Measurements from ENCODE around the gene ATOH8.

ATOH8 gene

GRCh38 chr2:85718885-85719492, 34.8 kb upstream of the ATOH8 start:
- no peak for DNase-seq

GRCh38 chr2:85719609-85720240, 34.1 kb upstream of the ATOH8 start:
- DNase-seq = no peak

- no peak for DNase-seq
These were observed 33.3 kb upstream of the ATOH8 start for GRCh38 chr2:85720533-85720932.

DNA sequence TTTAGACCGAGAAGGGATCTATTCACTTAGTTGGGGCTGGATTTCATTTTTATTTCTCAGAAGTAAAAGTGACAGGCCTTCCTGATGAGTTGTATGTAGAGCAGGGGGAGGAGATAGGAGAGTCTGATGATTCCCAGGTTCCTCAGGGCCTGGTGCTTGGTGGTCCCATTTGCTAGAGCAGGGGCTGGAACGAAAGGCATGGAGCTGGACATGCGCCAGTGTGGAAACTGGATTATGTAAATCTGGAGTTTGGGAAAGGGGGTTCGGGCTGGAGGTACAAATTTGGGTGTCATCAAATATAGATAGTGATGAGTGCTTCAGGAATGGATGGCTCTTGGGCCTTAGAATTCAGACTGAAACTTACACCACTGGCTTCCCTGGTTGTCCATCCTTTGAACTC, 32.1 kb upstream of the ATOH8 start:
- no peak for DNase-seq

DNA sequence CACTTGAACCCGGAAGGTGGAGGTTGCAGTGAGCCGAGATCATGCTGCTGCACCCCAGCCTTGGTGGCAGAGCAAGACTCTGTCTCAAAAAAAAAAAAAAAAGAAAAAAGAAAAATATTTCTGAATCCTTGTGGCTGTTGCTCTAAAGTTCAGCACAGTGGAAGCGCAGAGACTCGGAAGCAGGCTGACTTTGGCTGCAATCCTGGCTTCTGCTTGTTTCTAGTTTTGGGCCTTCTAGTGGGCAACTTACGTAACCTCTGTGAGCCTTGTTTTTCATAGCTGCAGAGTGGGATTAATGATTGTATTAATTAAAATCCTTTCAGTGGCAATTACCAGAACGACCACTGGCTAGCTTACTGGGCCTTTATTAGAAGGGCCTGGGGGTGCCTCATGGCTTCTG, 31.3 kb upstream of the ATOH8 start:
- DNase-seq = no peak

- peak in 1 of 2 donors; percentile 39 for DNase-seq
These were observed 30.0 kb upstream of the ATOH8 start for GRCh38 chr2:85723707-85724360.

GRCh38 chr2:85724731-85725181, 29.0 kb upstream of the ATOH8 start:
- no peak for DNase-seq

DNA sequence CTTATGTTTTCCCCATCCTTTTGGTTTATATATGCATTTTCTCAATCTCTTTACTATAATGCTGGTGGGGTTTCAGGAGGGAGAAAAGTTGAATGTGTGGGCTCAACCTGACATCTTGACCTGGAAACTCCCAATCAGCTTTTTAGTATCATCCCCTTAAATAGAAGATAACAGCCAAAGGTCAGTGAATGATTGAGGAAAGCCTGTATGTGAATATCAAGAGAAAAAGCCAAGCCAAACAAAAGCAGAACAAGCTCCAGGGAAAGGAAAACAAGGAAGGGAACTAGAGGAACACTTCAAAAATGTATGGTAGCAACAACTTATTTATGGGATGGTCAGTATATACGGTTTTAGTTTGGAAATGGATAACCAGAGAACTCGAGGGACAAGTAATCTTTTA, 28.3 kb upstream of the ATOH8 start:
- no peak for DNase-seq

DNA sequence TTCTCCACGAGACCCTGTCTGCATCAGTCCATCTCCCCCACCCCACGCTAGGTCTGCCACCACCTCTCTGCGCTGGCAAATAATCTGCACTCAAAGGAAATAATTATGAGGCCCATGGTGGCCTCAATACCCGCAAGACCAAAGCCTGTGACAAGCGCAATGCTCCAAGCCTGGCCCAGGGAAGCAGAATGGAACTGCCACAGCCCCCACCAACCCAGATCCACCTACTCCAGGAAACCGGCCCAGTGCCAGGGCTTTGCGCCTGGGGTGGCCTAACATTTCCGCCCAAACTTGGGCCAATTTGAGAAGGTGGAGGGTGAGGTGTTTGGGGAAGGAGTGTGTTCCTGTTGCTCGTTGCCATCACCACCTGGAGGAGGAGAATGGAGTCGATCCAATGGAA, 26.0 kb upstream of the ATOH8 start:
- no peak for DNase-seq

DNA sequence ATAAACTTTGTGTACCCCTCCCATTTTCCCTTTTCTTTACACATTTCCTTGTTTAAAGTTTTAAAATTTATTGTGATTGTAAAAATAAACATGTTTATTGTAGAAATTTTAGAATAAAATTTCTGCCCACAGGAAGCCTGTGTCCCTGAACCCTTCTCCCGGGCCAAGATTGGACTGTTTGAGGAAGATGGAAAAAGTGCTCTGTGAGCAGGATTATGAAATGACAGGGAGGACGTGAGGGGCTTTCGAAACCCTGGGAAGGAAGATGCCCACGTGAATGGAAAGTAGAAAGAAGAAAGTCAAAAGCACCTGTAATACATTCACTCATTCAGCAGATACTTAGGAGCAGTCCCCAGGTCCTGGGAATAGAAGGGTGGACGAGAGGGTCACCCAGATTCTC, 25.4 kb upstream of the ATOH8 start:
- peak in 1 of 2 donors; percentile 43 for DNase-seq

GRCh38 chr2:85728883-85729824, 24.6 kb upstream of the ATOH8 start:
- peak; percentile 87 to 93 for DNase-seq

DNA sequence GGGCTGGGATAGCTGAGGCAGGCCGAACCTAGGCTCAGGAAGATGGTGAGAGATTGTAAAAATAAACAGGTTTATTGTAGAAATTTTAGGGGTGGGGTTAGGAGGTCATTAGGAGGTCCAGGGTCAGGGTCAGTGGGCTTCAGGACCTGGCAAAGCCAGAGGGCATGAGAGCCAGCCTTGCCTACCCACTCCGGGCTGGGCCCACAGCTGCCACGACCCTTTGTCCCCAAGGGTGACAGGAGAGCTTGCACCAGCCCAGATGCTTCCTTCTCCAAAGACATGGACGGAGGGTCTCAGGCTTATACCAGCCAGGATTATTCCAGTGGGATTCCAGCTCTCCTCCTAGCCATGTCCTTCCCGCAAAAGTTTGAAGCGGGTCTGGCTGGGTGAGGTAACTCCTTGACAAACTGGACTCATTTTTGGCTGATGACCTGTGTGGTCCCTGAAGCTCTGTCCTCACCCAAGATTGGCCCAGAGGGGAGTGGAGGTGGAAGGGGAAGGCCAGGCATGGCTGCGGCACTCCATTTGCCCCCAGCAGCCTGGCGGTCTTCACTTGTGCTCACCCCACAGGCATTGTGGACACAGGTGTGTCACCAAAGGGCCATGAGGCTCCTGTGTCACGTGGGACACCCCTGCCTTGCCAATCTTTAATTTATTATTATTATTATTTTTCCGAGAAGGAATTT, 23.8 kb upstream of the ATOH8 start:
- DNase-seq = no peak

DNA sequence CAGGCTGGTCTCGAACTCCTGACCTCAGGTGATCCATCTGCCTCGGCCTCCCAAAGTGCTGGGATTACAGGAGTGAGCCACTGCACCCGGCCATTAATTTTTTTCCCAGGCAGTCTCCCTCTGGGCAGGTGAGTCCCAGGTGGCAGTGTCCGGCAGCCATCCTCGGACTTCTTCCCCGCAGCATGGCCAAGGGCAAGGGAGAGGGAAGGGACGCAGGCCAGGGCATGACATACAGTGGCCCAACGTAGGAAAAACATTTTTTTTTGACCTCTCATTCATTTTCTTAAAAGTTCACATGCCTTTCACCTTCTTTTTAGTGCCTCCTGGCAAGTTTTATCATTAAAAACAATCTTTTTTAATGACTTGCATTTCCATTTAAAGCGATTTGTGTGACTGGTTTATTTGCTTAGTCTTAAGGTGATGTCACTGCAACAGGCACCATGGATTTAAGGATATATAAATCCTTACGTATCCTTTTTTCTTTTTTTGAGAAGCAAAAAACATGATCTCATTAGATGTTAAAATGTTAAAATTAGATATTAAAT, 23.0 kb upstream of the ATOH8 start:
- no peak for DNase-seq

- DNase-seq = peak in 1 of 2 donors; percentile 51
These were observed 22.2 kb upstream of the ATOH8 start for GRCh38 chr2:85731606-85732005.

DNA sequence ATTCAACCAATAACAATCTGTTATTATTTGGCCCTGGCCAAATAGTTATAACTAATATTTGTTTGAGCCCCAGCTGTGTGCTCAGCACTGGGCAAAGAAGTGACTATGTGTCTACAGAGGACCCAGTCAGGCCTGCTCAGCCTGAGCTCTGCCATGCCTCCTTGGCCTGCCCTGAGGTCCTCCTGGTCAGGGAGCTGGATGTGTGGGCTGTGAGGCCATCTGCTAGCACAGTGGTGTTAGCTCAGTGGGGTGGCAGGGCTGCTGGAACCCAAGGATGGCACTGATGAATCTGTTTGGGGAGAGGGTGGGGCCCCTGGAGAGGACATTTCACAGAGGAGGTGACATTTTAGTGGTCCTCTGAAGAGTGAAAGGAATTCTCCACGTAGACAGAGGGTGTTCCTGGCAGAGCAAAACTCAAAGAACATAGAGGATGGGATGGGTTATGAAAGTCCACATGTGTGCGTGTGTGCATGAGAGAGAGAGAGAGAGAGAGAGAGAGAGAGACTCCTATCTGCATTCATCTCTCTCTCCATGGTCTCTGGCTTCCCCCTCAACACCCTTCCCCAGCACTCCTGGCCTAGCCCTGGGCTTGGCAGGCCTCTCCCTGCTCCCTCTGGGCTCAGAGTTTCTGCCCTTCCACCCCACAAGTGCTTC, 21.2 kb upstream of the ATOH8 start:
- DNase-seq = no peak

DNA sequence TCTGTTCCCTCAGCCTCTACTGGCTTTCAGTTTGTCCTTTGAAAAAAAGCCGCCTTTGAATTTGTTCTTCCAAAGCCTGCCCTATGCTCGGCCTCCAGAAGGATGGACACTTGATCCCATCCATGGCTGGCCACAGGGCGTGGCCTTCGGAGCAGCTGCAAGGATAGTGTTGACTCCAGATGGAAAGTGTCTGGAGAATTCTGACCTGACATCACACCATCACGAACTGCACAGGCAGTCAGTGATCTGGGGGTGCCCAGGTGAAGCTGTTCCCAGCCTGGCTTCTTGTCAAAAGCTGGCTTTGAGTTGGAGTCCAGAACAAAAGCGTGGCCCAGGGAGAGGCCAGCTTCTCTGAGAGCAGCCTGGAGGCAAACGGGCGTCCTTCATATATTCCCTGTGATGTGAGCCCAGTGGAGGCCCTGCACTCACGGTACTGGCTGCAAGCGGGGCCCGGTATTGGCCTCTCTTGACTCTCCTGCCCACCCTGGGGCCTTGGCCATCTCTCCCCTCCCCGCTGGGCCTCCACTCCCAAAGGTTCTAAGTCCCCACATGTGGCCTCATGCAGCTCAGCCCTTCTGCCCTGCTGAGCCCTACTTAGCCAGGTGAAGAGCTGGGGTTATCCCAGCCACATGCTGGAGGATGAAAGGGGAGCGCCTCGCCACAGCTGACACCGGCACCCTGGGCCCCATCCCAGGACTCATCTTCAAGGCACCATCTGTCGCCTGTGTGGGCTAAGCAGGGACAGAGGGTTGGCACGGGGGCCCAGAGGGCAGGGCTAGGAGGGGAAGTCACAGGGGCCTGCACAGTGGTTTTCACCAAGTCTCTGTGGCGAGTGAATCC, 20.4 kb upstream of the ATOH8 start:
- DNase-seq = no peak

DNA sequence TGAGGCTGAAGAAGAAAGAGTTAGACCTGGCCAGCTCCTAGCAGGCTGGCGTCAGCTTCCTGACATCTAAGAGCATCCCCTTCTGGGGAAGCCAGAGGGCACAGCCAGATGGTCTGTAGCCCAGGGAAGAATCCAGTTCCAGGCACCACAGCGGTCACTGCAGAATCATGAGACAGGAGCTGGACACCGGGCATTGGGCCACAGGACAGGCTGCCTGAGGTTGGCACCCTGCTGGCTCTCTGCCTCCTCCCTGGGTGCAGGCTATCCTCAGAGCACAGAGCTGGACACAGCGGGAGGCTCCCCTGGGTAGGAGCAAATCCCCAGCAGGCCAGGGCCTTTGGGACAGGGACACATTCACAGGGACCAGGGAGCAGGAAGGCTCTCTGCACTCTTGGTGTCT, 19.8 kb upstream of the ATOH8 start:
- DNase-seq = no peak

DNA sequence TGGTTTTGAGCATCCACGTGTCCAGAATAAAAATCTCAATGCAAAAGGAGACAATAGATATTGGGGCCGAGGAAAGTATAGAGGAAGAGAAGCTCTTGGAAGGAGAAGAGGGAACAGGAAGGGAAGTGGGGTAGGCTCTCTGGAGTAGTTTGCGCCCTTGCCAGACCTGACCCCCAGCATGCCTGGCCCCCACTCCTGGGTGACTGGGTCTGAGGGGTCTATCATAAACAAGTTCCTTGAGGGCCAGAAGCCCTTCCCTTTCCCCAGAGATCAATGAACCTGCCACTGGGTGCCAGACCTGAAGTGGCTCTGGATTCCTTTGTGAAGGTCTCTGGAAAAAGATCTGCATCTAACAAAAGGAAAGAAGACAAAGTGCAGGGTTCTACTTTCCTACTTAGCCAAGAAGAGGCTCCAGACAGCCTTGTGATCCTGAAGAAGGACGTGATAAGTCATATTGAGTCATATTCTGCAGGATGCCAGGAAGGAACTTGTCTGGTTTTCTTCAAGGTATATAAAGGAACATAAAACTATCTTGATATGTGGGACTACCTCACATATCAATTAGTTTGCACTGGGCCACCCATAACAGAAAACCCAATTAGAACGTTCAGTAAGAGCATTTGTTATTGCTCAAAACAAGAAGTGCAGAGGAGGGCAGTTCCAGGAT, 18.7 kb upstream of the ATOH8 start:
- DNase-seq = no peak

DNA sequence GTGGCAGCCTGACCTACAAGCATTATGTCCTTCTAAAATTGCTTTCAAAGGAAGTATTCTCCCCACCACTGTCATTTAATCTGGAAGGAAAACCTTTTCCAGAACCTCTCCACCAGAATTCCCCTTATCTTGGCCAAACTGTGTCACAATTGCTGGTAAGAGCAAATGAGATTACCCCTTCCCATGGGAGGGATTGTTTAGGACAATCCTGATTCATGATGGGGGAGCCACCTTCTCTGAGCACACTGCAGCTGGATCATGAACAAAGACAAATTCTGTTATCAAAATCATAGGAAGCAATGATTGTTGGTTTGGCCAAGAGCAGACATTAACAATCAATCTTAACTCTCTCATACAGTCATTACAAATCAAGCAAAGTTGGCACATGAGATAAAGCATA, 18.1 kb upstream of the ATOH8 start:
- no peak for DNase-seq

Measured in inflammatory macrophage treated with lipopolysaccharide for 1 hour (primary cell).